GM19438 (cell line): ENCODE results near the gene SLC22A31.
"Not testable (repeated sequence)": the region's sequence is repeated elsewhere in the genome, so short reads cannot be mapped to it uniquely, and the experiment has no call there.

Source experiments
- ATAC-seq: cut with Tn5 transposase; IDR thresholded peaks from one replicate; pipeline ENCODE4 v1.9.1; 2021; ENCODE audit warnings: low read depth; ENCODE audit not compliant: unreplicated experiment

The SLC22A31 gene

GRCh38 chr16:89200124-89200849 is at the start of gene SLC22A31:
SLC22A31 (minus strand) TSS chr16:89200537; CDS start chr16:89200501, 36 bp downstream.
- no peak for ATAC-seq

GRCh38 chr16:89248196-89248982 is 48.1 kb upstream of the SLC22A31 start:
- ATAC-seq, result no peak

GRCh38 chr16:89247734-89248075 is 47.4 kb upstream of the SLC22A31 start:
- not testable (repeated sequence) for ATAC-seq

- ATAC-seq, result peak; percentile 78
Observed at GRCh38 chr16:89246903-89247733, 46.8 kb upstream of the SLC22A31 start.

- ATAC-seq, result no peak
Observed at GRCh38 chr16:89246383-89246902, 46.1 kb upstream of the SLC22A31 start.

- ATAC-seq, result no peak
Observed at GRCh38 chr16:89244754-89245153, 44.4 kb upstream of the SLC22A31 start.

GRCh38 chr16:89244264-89244663 is 43.9 kb upstream of the SLC22A31 start:
- ATAC-seq, result not testable (repeated sequence)

- ATAC-seq, result no peak
Observed at GRCh38 chr16:89243664-89244063, 43.3 kb upstream of the SLC22A31 start.

GRCh38 chr16:89242795-89243200 is 42.5 kb upstream of the SLC22A31 start:
- no peak for ATAC-seq

- ATAC-seq, result peak; percentile 50
Observed at GRCh38 chr16:89241187-89242007, 41.1 kb upstream of the SLC22A31 start.

GRCh38 chr16:89237733-89238132 is 37.4 kb upstream of the SLC22A31 start:
- no peak for ATAC-seq

GRCh38 chr16:89233678-89234490 is 33.5 kb upstream of the SLC22A31 start:
- no peak for ATAC-seq

- no peak for ATAC-seq
Observed at GRCh38 chr16:89232107-89232506, 31.8 kb upstream of the SLC22A31 start.

- ATAC-seq, result no peak
Observed at GRCh38 chr16:89230255-89230654, 29.9 kb upstream of the SLC22A31 start.

GRCh38 chr16:89224665-89225064 is 24.3 kb upstream of the SLC22A31 start:
- ATAC-seq, result no peak

GRCh38 chr16:89222931-89223330 is 22.6 kb upstream of the SLC22A31 start:
- ATAC-seq, result no peak

- no peak for ATAC-seq
Observed at GRCh38 chr16:89221604-89222003, 21.3 kb upstream of the SLC22A31 start.

- no peak for ATAC-seq
Observed at GRCh38 chr16:89219365-89219764, 19.0 kb upstream of the SLC22A31 start.
